ENCODE measurements around the gene ABCC1.
"Not testable (repeated sequence)": the region's sequence is repeated elsewhere in the genome, so short reads cannot be mapped to it uniquely, and the experiment has no call there.

The ABCC1 gene

GRCh38 chr16:15925631-15926030 lies 23.8 kb upstream of the ABCC1 start:
- no peak for TF ChIP-seq CTCF (conservative IDR thresholded peaks at IDR 0.05; ENCODE audit: low read depth, low read length)
- no peak for DNase-seq (ENCODE audit: low read depth)
- no peak overlapping the region for H3K4me3 ChIP-seq (ENCODE audit: low read depth, low read length)

- TF ChIP-seq CTCF (conservative IDR thresholded peaks at IDR 0.05; ENCODE audit: low read depth, low read length) = no peak
- no peak for DNase-seq (ENCODE audit: low read depth)
- H3K4me3 ChIP-seq (ENCODE audit: low read depth, low read length) = no peak overlapping the region
Measured at GRCh38 chr16:15928261-15929104, 20.9 kb upstream of the ABCC1 start.

DNA sequence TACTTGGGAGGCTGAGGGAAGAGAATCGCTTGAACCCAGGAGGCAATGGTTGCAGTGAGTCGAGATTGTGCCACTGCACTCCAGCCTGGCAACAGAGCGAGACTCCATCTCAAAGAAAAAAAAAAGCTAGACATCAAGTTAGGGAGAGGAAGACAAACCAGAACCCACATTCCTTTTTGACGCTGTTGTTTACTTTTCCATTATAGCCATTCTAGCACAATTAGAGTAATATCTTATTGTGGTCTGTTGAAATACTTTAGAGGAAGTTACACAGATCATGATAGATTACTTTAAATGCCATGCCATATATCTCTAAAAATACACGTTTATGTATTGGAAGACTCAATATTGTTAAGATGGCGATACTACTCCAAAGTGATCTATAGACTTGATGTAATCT lies 16.5 kb upstream of the ABCC1 start:
- H3K4me3 ChIP-seq (ENCODE audit: low read depth, low read length) = no peak overlapping the region
- TF ChIP-seq CTCF (conservative IDR thresholded peaks at IDR 0.05; ENCODE audit: low read depth, low read length) = no peak
- DNase-seq (ENCODE audit: low read depth) = no peak

DNA sequence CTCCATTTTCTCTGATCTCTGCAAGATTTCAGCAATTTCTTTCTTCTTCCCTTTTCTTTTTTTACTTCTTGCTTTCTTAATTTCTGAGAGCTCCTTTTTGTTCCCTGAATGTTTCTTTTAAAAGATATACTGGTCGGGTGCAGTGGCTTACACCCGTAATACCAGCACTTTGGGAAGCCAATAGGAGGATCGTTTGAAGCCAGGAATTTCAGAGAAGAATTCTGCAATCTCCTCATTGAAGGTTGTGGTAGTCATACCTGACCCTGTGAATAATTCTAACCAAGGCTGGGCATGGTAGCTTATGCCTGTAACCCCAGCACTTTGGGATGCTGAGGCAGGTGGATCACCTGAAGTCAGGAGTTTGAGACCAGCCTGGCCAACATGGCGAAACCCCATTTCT lies 15.6 kb upstream of the ABCC1 start:
- TF ChIP-seq CTCF (conservative IDR thresholded peaks at IDR 0.05; ENCODE audit: low read depth, low read length) = no peak
- H3K4me3 ChIP-seq (ENCODE audit: low read depth, low read length) = no peak overlapping the region
- DNase-seq (ENCODE audit: low read depth) = no peak

- no peak overlapping the region for H3K4me3 ChIP-seq (ENCODE audit: low read depth, low read length)
- TF ChIP-seq CTCF (conservative IDR thresholded peaks at IDR 0.05; ENCODE audit: low read depth, low read length) = no peak
- DNase-seq (ENCODE audit: low read depth) = no peak
Measured at GRCh38 chr16:15934991-15935390, 14.4 kb upstream of the ABCC1 start.

- DNase-seq (ENCODE audit: low read depth) = not testable (repeated sequence)
Measured at GRCh38 chr16:15936809-15937208, 12.6 kb upstream of the ABCC1 start.

GRCh38 chr16:15942931-15943690 lies 6.3 kb upstream of the ABCC1 start:
- no peak for DNase-seq (ENCODE audit: low read depth)
- no peak overlapping the region for H3K4me3 ChIP-seq (ENCODE audit: low read depth, low read length)
- TF ChIP-seq CTCF (conservative IDR thresholded peaks at IDR 0.05; ENCODE audit: low read depth, low read length) = no peak

More at GRCh38 chr16:15936809-15937208, 12.6 kb upstream of the ABCC1 start:
- H3K4me3 ChIP-seq (ENCODE audit: low read depth, low read length) = not testable (repeated sequence)

Data from choroid plexus epithelial cell (primary cell).